OCI-M1 (cell line): ENCODE measurements around the gene TRAF3IP3.

Source experiments
- DNase-seq: peaks from one replicate; lab custom pipeline; 2025; lab: John Stamatoyannopoulos, UW

The TRAF3IP3 gene

GRCh38 chr1:209829716-209830115 is 73.9 kb downstream of the TRAF3IP3 start:
- DNase-seq: no peak

DNA sequence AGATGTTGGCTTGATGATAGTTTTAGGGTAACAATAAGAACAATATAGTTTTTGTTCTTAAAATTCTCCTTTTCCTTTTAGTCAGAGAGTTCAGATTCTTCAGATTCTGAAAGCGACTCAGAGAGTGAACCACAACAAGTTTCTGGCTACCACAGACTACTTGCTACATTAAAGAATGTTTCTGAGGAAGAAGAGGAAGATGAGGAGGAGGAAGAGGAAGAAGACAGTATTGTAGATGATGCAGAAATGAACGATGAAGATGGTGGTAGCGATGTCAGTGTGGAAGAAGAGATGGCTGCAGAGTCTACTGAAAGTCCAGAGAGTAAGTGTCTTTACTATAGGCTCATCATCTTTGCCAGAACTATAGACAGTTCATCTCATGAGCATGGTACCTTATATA is 74.9 kb downstream of the TRAF3IP3 start:
- no peak for DNase-seq

GRCh38 chr1:209831615-209832014 is 75.8 kb downstream of the TRAF3IP3 start:
- no peak for DNase-seq
